Measurements from ENCODE around the gene MBD5. TPM values are rescaled to one million over a fixed set of nuclear protein-coding genes. Genes with fewer than 3 reads are reported as not detected.

The MBD5 gene
- total and polyA plus RNA-seq, 12 donors = 5.6 to 61.7 (median 40.5) TPM

GRCh38 chr2:148526509-148527346, 505.8 kb downstream of the MBD5 start:
- Histone ChIP-seq H3K9me3 (replicated peaks in 1 of 3) (no peaks in the 10 kb centered on the region), H3K27ac (no peak overlapping the region), H3K36me3 (replicated peaks in 1 of 2) (no peaks in the 10 kb centered on the region), H3K27me3 (no peaks in the 10 kb centered on the region), H3K4me3 (no peak overlapping the region), H3K4me1 (replicated peaks in 1 of 2) (no peaks in the 10 kb centered on the region)
- intact Hi-C loops (cut with DNase I) = no loop called here
- TF ChIP-seq POLR2A (IDR thresholded peaks at IDR 0.05) (no peak), CTCF (IDR thresholded peaks at IDR 0.05) (no peak)
- no peak for DNase-seq
- 59 to 76% (median 65%) methylated on average over 7 to 9 of the region's 9 CpGs for WGBS, 4 donors

GRCh38 chr2:148527488-148528340, 506.8 kb downstream of the MBD5 start:
- TF ChIP-seq POLR2A (IDR thresholded peaks at IDR 0.05) (no peak), CTCF (IDR thresholded peaks at IDR 0.05) (no peak)
- no peak for DNase-seq
- Histone ChIP-seq H3K4me1 (replicated peaks in 1 of 2) (no peaks in the 10 kb centered on the region), H3K4me3 (no peak overlapping the region), H3K36me3 (replicated peaks in 1 of 2) (no peaks in the 10 kb centered on the region), H3K27me3 (no peaks in the 10 kb centered on the region), H3K9me3 (replicated peaks in 1 of 3) (no peaks in the 10 kb centered on the region), H3K27ac (no peak overlapping the region)
- intact Hi-C loops (cut with DNase I) = no loop called here
- WGBS, 4 donors = 79 to 86% (median 83%) methylated on average over 12 to 14 of the region's 14 CpGs

- no peaks in the 10 kb centered on the region for H3K9me3 ChIP-seq (replicated peaks in 1 of 3)
- no peak overlapping the region for H3K27ac ChIP-seq
- no peaks in the 10 kb centered on the region for H3K36me3 ChIP-seq (replicated peaks in 1 of 2)
- 88 to 96% (median 92%) methylated on average over 3 to 6 of the region's 6 CpGs for WGBS, 4 donors
- TF ChIP-seq CTCF (IDR thresholded peaks at IDR 0.05) (no peak), POLR2A (IDR thresholded peaks at IDR 0.05) (no peak)
- intact Hi-C loops (cut with DNase I) = no loop called here
- H3K4me3 ChIP-seq = no peak overlapping the region
- DNase-seq = no peak
- no peaks in the 10 kb centered on the region for H3K4me1 ChIP-seq (replicated peaks in 1 of 2)
- no peaks in the 10 kb centered on the region for H3K27me3 ChIP-seq
Observed at GRCh38 chr2:148528356-148529064, 507.6 kb downstream of the MBD5 start.

GRCh38 chr2:148529745-148530144, 508.9 kb downstream of the MBD5 start:
- intact Hi-C loops (cut with DNase I) = loop anchor here in 1 of 2 donors (10.0 kb wide), 1 partner anchor 465 kb away; no protein-coding TSS in a partner anchor
- WGBS, 4 donors = 77 to 86% (median 79%) methylated on average over 8 of the region's 8 CpGs
- H3K36me3 ChIP-seq (replicated peaks in 1 of 2) = no peaks in the 10 kb centered on the region

More at GRCh38 chr2:148529745-148530144, 508.9 kb downstream of the MBD5 start:
- no peak overlapping the region for H3K27ac ChIP-seq
- no peaks in the 10 kb centered on the region for H3K27me3 ChIP-seq
- no peaks in the 10 kb centered on the region for H3K9me3 ChIP-seq (replicated peaks in 1 of 3)
- TF ChIP-seq POLR2A (IDR thresholded peaks at IDR 0.05) (no peak), CTCF (IDR thresholded peaks at IDR 0.05) (no peak)
- peak in 1 of 7 donors; percentile 36 for DNase-seq
- no peak overlapping the region for H3K4me3 ChIP-seq
- peaks cover 0 to 4% of the 10 kb centered on the region in 2 donors for H3K4me1 ChIP-seq (replicated peaks in 1 of 2)

Data from adrenal gland (tissue), 12 donors.